ENCODE measurements around the gene CDH12. TPM values are rescaled to one million over a fixed set of nuclear protein-coding genes. Genes with fewer than 3 reads are reported as not detected.
"Not testable (repeated sequence)": the region's sequence is repeated elsewhere in the genome, so short reads cannot be mapped to it uniquely, and the experiment has no call there.

CDH12 gene
- polyA plus RNA-seq, 1 experiment, result not detected

GRCh38 chr5:22344000-22344399 lies 509.1 kb downstream of the CDH12 start:
- no peaks in the 10 kb centered on the region for H3K27me3 ChIP-seq (ENCODE audit: control insufficient read depth, insufficient read depth, low read length)
- H3K4me3 ChIP-seq (ENCODE audit: low read depth, low read length), result no peak overlapping the region
- no peak overlapping the region for H3K27ac ChIP-seq (ENCODE audit: low read depth, low read length)
- POLR2A ChIA-PET, result no interaction called here
- no peak for DNase-seq (ENCODE audit: low read depth, low spot score)
- TF ChIP-seq CTCF (IDR thresholded peaks at IDR 0.05; ENCODE audit: low read depth, low read length), result no peak
- no peaks in the 10 kb centered on the region for H3K9me3 ChIP-seq (ENCODE audit: control insufficient read depth, insufficient read depth, low read length)
- CTCF ChIA-PET, result no interaction called here

GRCh38 chr5:22341406-22341805 lies 511.7 kb downstream of the CDH12 start:
- no peak overlapping the region for H3K4me3 ChIP-seq (ENCODE audit: low read depth, low read length)
- H3K27ac ChIP-seq (ENCODE audit: low read depth, low read length), result no peak overlapping the region
- DNase-seq (ENCODE audit: low read depth, low spot score), result no peak
- ChIA-PET POLR2A (no interaction called here), CTCF (no interaction called here)
- no peaks in the 10 kb centered on the region for H3K9me3 ChIP-seq (ENCODE audit: control insufficient read depth, insufficient read depth, low read length)
- TF ChIP-seq CTCF (IDR thresholded peaks at IDR 0.05; ENCODE audit: low read depth, low read length), result no peak
- H3K27me3 ChIP-seq (ENCODE audit: control insufficient read depth, insufficient read depth, low read length), result no peaks in the 10 kb centered on the region

- H3K27me3 ChIP-seq (ENCODE audit: control insufficient read depth, insufficient read depth, low read length); H3K4me3 ChIP-seq (ENCODE audit: low read depth, low read length); POLR2A ChIA-PET; H3K27ac ChIP-seq (ENCODE audit: low read depth, low read length); H3K9me3 ChIP-seq (ENCODE audit: control insufficient read depth, insufficient read depth, low read length); CTCF ChIA-PET; DNase-seq (ENCODE audit: low read depth, low spot score): not testable (repeated sequence)
Observed at GRCh38 chr5:22332949-22333348, 520.2 kb downstream of the CDH12 start.

GRCh38 chr5:22329683-22330082 lies 523.5 kb downstream of the CDH12 start:
- POLR2A ChIA-PET, result no interaction called here
- Histone ChIP-seq H3K9me3 (ENCODE audit: control insufficient read depth, insufficient read depth, low read length) (no peaks in the 10 kb centered on the region), H3K27ac (ENCODE audit: low read depth, low read length) (no peak overlapping the region), H3K27me3 (ENCODE audit: control insufficient read depth, insufficient read depth, low read length) (no peaks in the 10 kb centered on the region), H3K4me3 (ENCODE audit: low read depth, low read length) (no peak overlapping the region)
- no peak for TF ChIP-seq CTCF (IDR thresholded peaks at IDR 0.05; ENCODE audit: low read depth, low read length)
- CTCF ChIA-PET, result no interaction called here
- no peak for DNase-seq (ENCODE audit: low read depth, low spot score)

GRCh38 chr5:22319798-22320197 lies 533.3 kb downstream of the CDH12 start:
- H3K9me3 ChIP-seq (ENCODE audit: control insufficient read depth, insufficient read depth, low read length), result no peaks in the 10 kb centered on the region; the same call in 1 of the 2 replicates
- no peak for DNase-seq (ENCODE audit: low read depth, low spot score)
- CTCF ChIA-PET, result no interaction called here

More at GRCh38 chr5:22319798-22320197, 533.3 kb downstream of the CDH12 start:
- 0 out of 2 replicates have a peak, but pooled peaks have one; percentile 14 for TF ChIP-seq CTCF (IDR thresholded peaks at IDR 0.05; ENCODE audit: low read depth, low read length)
- Histone ChIP-seq H3K4me3 (ENCODE audit: low read depth, low read length) (no peak overlapping the region), H3K27me3 (ENCODE audit: control insufficient read depth, insufficient read depth, low read length) (no peaks in the 10 kb centered on the region), H3K27ac (ENCODE audit: low read depth, low read length) (no peak overlapping the region)
- POLR2A ChIA-PET, result no interaction called here

Measured in AG04450 (cell line).